Endothelial cell of umbilical vein (primary cell): ENCODE data around the gene DHRS7B. TPM values are rescaled to one million over a fixed set of nuclear protein-coding genes. Genes with fewer than 3 reads are reported as not detected.

ENCODE experiments used
- BruUV-seq: library from RNA; stranded (reverse); fragments of 400-500 nt; replicated peaks from 2 replicates; lab custom pipeline; 2021; lab: Mats Ljungman, UMichigan
- CTCF ChIA-PET: fragments of 300-600, 350-600 bp; sonication (Branson Sonifier 250); formaldehyde crosslinking; loops from one replicate; lab custom pipeline; 2021; ENCODE audit warnings: antibody characterized with exemption, inconsistent platforms; lab: Charles Lee
- POLR2A ChIA-PET: fragments of 300-600, 350-600 bp; sonication (Branson Sonifier 250); formaldehyde crosslinking; loops from one replicate; lab custom pipeline; 2021; ENCODE audit warnings: antibody characterized with exemption, inconsistent platforms; lab: Charles Lee
- DNase-seq: peaks from one replicate; pipeline ENCODE4 v3.0.0-alpha.2; 2011; ENCODE audit warnings: low read depth, low spot score
- FAIRE-seq: peaks from 2 replicates; lab custom pipeline; 2011; peaks lifted over from hg19 to GRCh38; lab: Jason Lieb, UNC
- H2AFZ ChIP-seq: 2 replicates; pipeline ENCODE4 v1.6.0; 2012; ENCODE audit warnings: low read depth, low read length, control low read depth, inconsistent platforms
- H3K27ac ChIP-seq: 2 replicates; pipeline ENCODE4 v1.5.1; 2011; ENCODE audit warnings: low read depth, mild to moderate bottlenecking, control low read depth, low read length, moderate library complexity; ENCODE audit not compliant: insufficient read depth
- H3K27me3 ChIP-seq, 2 experiments: 2 replicates each; pipeline versions ENCODE4 v1.6.0 to v1.6.1; 2011; ENCODE audit warnings: low read length in 2 of 2, mixed read lengths in 1 of 2; ENCODE audit not compliant: control insufficient read depth in 2 of 2, insufficient read depth in 2 of 2
- H3K36me3 ChIP-seq, 2 experiments: 2 replicates in 1 of 2; 3 replicates in 1 of 2; pipeline ENCODE4 v1.5.1; 2011; ENCODE audit warnings: low read length in 2 of 2, mild to moderate bottlenecking in 1 of 2, moderate library complexity in 1 of 2; ENCODE audit not compliant: control insufficient read depth in 2 of 2, insufficient read depth in 2 of 2; ENCODE audit errors: extremely low read depth in 1 of 2
- H3K4me1 ChIP-seq: 3 replicates; pipeline ENCODE4 v1.5.1; 2011; ENCODE audit warnings: mild to moderate bottlenecking, low read length; ENCODE audit not compliant: control insufficient read depth, insufficient read depth; ENCODE audit errors: extremely low read depth
- H3K4me2 ChIP-seq: 2 replicates; pipeline ENCODE4 v1.6.1; 2011; ENCODE audit warnings: low read length, control low read depth, mixed read lengths; ENCODE audit not compliant: insufficient read depth
- H3K4me3 ChIP-seq, 3 experiments: fragments of 200-600 bp in 1 of 3; sonication (generic), shearing (Covaris generic) in 1 of 3; replicated peaks in 1 of 3; 2 replicates each; pipeline ENCODE4 v1.5.1; 2011 to 2016; ENCODE audit warnings: control low read depth in 3 of 3, low read length in 3 of 3, mild to moderate bottlenecking in 2 of 3, inconsistent platforms in 1 of 3, low read depth in 1 of 3, moderate library complexity in 1 of 3; ENCODE audit not compliant: insufficient read depth in 1 of 3
- H3K79me2 ChIP-seq: 2 replicates; pipeline ENCODE4 v1.6.0; 2012; ENCODE audit warnings: low read length, inconsistent platforms; ENCODE audit not compliant: control insufficient read depth, insufficient read depth
- H3K9ac ChIP-seq: replicated peaks from 2 replicates; pipeline ENCODE3; 2011; ENCODE audit warnings: low read length, control low read depth; ENCODE audit not compliant: insufficient read depth; ENCODE audit errors: extremely low read depth
- H3K9me1 ChIP-seq: replicated peaks from 3 replicates; pipeline ENCODE4 v1.6.0; 2011; ENCODE audit warnings: mild to moderate bottlenecking, low read length; ENCODE audit not compliant: control insufficient read depth, insufficient read depth; ENCODE audit errors: extremely low read depth
- H3K9me3 ChIP-seq: replicated peaks from 2 replicates; pipeline ENCODE4 v1.5.1; 2012; ENCODE audit warnings: low read length, inconsistent platforms; ENCODE audit not compliant: control insufficient read depth, insufficient read depth
- H4K20me1 ChIP-seq: replicated peaks from 2 replicates; pipeline ENCODE3; 2011; ENCODE audit warnings: mild to moderate bottlenecking, low read length; ENCODE audit not compliant: control insufficient read depth, insufficient read depth; ENCODE audit errors: extremely low read depth
- CTCF ChIP-seq, 2 donors: IDR thresholded peaks; 1 replicate in 1 of 2; 2 replicates in 1 of 2; pipeline ENCODE4 v1.5.1; 2011; ENCODE audit warnings: low read length in 2 of 2, mild to moderate bottlenecking in 2 of 2, moderate library complexity in 2 of 2, control low read depth in 1 of 2, inconsistent platforms in 1 of 2, low read depth in 1 of 2; ENCODE audit not compliant: insufficient read depth in 1 of 2; ENCODE audit errors: extremely low read depth in 1 of 2
- EZH2 ChIP-seq: IDR thresholded peaks from 2 replicates; pipeline ENCODE4 v1.6.1; 2012; ENCODE audit warnings: borderline replicate concordance, low read depth, mild to moderate bottlenecking, moderate library complexity, low read length, inconsistent platforms; ENCODE audit not compliant: severe bottlenecking
- FOS ChIP-seq: IDR thresholded peaks from 2 replicates; pipeline ENCODE4 v1.6.1; 2011; ENCODE audit warnings: mild to moderate bottlenecking, low read length, moderate library complexity, borderline replicate concordance; ENCODE audit not compliant: insufficient read depth
- GATA2 ChIP-seq: IDR thresholded peaks from 2 replicates; pipeline ENCODE4 v1.7.0; 2011; ENCODE audit warnings: low read depth, mild to moderate bottlenecking, moderate library complexity, mixed read lengths, low read length; ENCODE audit not compliant: insufficient read length, insufficient read depth
- JUN ChIP-seq: IDR thresholded peaks from 2 replicates; pipeline ENCODE4 v1.6.1; 2011; ENCODE audit warnings: borderline replicate concordance, low read depth; ENCODE audit not compliant: insufficient read length, insufficient read depth
- MYC ChIP-seq: IDR thresholded peaks from one replicate; pipeline ENCODE4 v1.6.1; 2011; ENCODE audit warnings: mild to moderate bottlenecking, low read depth, low read length
- POLR2A ChIP-seq: IDR thresholded peaks from 2 replicates; pipeline ENCODE4 v1.6.1; 2012; ENCODE audit warnings: low read depth, mild to moderate bottlenecking, control low read depth, low read length
- POLR2AphosphoS5 ChIP-seq: IDR thresholded peaks from 2 replicates; pipeline ENCODE4 v1.6.1; 2012; ENCODE audit warnings: low read depth, mild to moderate bottlenecking, control low read depth, low read length, moderate library complexity; ENCODE audit not compliant: insufficient read depth
- dilution Hi-C: fragments of 300-500 bp; cut with MboI; formaldehyde crosslinking; loops from one replicate; pipeline ENCODE4 v1.15.0; 2019; ENCODE audit warnings: low sequenced_read_pairs; ENCODE audit not compliant: extremely low pct_ligation_motif_present
- intact Hi-C: fragments of 100-400 bp; cut with micrococcal nuclease; formaldehyde crosslinking; loops from one replicate; pipeline ENCODE4 v1.10.0; 2022
- polyA plus RNA-seq, 4 experiments: library from polyadenylated mRNA; depleted of rRNA in 3 of 4; stranded (reverse) in 3 of 4; unstranded in 1 of 4; fragments of >200 nt; gene quantifications; 2 replicates each; pipeline versions ENCODE4 v1.2.1 to v1.2.3, GENCODE V29; 2011 to 2012; ENCODE audit warnings: missing spikeins in 1 of 4
- total RNA-seq: library from RNA; stranded (reverse); gene quantifications from 2 replicates; pipeline ENCODE4 v1.2.3, GENCODE V29; 2021
- TF ChIP-seq, protein P1 (sequence below): IDR thresholded peaks from 2 replicates; pipeline ENCODE4 v1.6.1; 2011; ENCODE audit not compliant: insufficient read depth, insufficient read length

DHRS7B gene
- total and polyA plus RNA-seq, 2 donors (not counting 3 experiments of a cell fraction or from before 2014, with no cell fraction given) = 14.0 to 28.1 TPM

GRCh38 chr17:21149621-21150020, 22.9 kb downstream of the DHRS7B start:
- no peaks in the 10 kb centered on the region for H3K27me3 ChIP-seq
- ChIA-PET POLR2A (no interaction called here), CTCF (no interaction called here)
- BruUV-seq = no TSS peak
- intact Hi-C loops = no loop called here
- H4K20me1 ChIP-seq = no peaks in the 10 kb centered on the region
- no peak overlapping the region for H3K9ac ChIP-seq
- DNase-seq (no peak), FAIRE-seq (no peak)
- H3K79me2 ChIP-seq = no peaks in the 10 kb centered on the region
- no peak overlapping the region for H3K27ac ChIP-seq
- no peaks in the 10 kb centered on the region for H3K36me3 ChIP-seq
- H3K4me2 ChIP-seq = no peak overlapping the region
- H3K9me1 ChIP-seq = no peaks in the 10 kb centered on the region
- no peaks in the 10 kb centered on the region for H3K9me3 ChIP-seq
- TF ChIP-seq POLR2A = no peak
- no peak for TF ChIP-seq GATA2
- TF ChIP-seq, protein P1, sequence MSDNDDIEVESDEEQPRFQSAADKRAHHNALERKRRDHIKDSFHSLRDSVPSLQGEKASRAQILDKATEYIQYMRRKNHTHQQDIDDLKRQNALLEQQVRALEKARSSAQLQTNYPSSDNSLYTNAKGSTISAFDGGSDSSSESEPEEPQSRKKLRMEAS = no peak
- TF ChIP-seq POLR2AphosphoS5 = no peak
- no peak for TF ChIP-seq JUN
- no peak for TF ChIP-seq CTCF (IDR thresholded peaks at IDR 0.05; ENCODE audit: extremely low read depth in 1 of 2, insufficient read depth in 1 of 2, low read depth in 1 of 2, low read length in 2 of 2)
- TF ChIP-seq FOS = no peak
- TF ChIP-seq MYC = no peak
- no peak for TF ChIP-seq EZH2
- no peaks in the 10 kb centered on the region for H3K4me1 ChIP-seq
- H3K4me3 ChIP-seq = no peak overlapping the region
- dilution Hi-C loops = no loop called here
- no peak overlapping the region for H2AFZ ChIP-seq
